ENCODE results near the gene ZNF283.

DNA sequence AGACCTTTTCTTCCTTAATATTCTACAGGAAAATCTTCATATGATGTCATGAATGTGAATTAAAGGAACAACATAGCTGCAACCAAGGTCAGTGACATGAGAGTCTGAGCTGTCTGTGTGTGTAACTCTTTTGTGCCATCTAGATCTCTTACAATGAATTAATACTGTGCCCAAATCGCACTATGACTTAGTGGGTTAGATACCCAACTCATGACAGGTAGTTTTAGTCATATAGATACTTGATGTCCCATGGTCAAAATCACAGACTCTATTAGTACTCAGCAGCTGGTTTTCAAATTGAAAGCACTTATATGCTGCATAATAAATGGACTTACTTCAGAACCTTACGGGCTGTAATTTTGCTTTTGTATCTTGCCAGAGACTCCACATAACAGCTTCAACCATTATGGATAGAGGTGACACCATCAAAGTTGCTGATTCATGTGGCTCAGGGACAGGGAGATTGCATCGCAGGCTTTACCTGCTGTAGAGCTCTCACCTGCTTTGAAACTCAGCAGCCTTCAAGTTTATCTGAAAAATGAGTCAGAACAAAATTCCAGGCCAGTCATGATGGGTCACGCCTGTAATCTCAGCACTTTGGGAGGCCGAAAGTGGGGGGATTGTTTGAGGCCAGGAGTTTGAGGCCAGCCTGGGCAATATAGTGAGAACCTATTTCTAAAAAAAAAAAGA is 12.3 kb upstream of the ZNF283 start:
- TF ChIP-seq POLR2A (IDR thresholded peaks at IDR 0.05), result no peak
- TF ChIP-seq, protein P1, sequence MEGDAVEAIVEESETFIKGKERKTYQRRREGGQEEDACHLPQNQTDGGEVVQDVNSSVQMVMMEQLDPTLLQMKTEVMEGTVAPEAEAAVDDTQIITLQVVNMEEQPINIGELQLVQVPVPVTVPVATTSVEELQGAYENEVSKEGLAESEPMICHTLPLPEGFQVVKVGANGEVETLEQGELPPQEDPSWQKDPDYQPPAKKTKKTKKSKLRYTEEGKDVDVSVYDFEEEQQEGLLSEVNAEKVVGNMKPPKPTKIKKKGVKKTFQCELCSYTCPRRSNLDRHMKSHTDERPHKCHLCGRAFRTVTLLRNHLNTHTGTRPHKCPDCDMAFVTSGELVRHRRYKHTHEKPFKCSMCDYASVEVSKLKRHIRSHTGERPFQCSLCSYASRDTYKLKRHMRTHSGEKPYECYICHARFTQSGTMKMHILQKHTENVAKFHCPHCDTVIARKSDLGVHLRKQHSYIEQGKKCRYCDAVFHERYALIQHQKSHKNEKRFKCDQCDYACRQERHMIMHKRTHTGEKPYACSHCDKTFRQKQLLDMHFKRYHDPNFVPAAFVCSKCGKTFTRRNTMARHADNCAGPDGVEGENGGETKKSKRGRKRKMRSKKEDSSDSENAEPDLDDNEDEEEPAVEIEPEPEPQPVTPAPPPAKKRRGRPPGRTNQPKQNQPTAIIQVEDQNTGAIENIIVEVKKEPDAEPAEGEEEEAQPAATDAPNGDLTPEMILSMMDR (IDR thresholded peaks at IDR 0.05), result no peak

Data from breast epithelium (tissue), 3 donors.